Nephron (organoid): ENCODE data around the gene SYT6.

ENCODE experiments used
- H3K27ac Mint-ChIP-seq, 3 experiments: 2 replicates each; pipeline ENCODE4 v1.8.0; 2020; ENCODE audit warnings: mixed read lengths in 3 of 3, mild to moderate bottlenecking in 2 of 3, moderate library complexity in 1 of 3
- H3K27me3 Mint-ChIP-seq: 2 replicates; pipeline ENCODE4 v1.8.0; 2021; ENCODE audit warnings: low read depth, mild to moderate bottlenecking, moderate library complexity, mixed read lengths
- H3K36me3 Mint-ChIP-seq: 2 replicates; pipeline ENCODE4 v1.8.0; 2020; ENCODE audit warnings: low read depth, mixed read lengths
- H3K4me1 Mint-ChIP-seq: 2 replicates; pipeline ENCODE4 v1.8.0; 2020; ENCODE audit warnings: mixed read lengths
- H3K4me3 Mint-ChIP-seq, 3 experiments: 2 replicates each; pipeline ENCODE4 v1.8.0; 2020; ENCODE audit warnings: mild to moderate bottlenecking in 3 of 3, mixed read lengths in 3 of 3, moderate library complexity in 2 of 3
- H3K9me3 Mint-ChIP-seq: 2 replicates; pipeline ENCODE4 v1.8.0; 2020; ENCODE audit warnings: mixed read lengths
- CTCF ChIP-seq, 3 experiments: fragments of 200-600 bp; sonication (generic); IDR thresholded peaks; one replicate each; pipeline ENCODE4 v1.5.0; 2021; ENCODE audit warnings: antibody characterized with exemption in 3 of 3; ENCODE audit not compliant: unreplicated experiment in 3 of 3

SYT6 gene

GRCh38 chr1:114081437-114082303 lies 72.0 kb downstream of the SYT6 start:
- Mint-ChIP-seq H3K27ac (peak overlapping the region; percentile 51 to 75 (median 74)), H3K9me3 (peaks cover 3% of the 10 kb centered on the region), H3K4me3 (no peak overlapping the region), H3K4me1 (peaks cover 47% of the 10 kb centered on the region), H3K36me3 (no peaks in the 10 kb centered on the region), H3K27me3 (peaks cover 9% of the 10 kb centered on the region)
- no peak for TF ChIP-seq CTCF (IDR thresholded peaks at IDR 0.05; ENCODE audit: unreplicated experiment in 3 of 3)

- TF ChIP-seq CTCF (IDR thresholded peaks at IDR 0.05; ENCODE audit: unreplicated experiment in 3 of 3), result no peak
- Mint-ChIP-seq H3K4me1 (peaks cover 50% of the 10 kb centered on the region), H3K36me3 (no peaks in the 10 kb centered on the region), H3K4me3 (no peak overlapping the region), H3K27me3 (peaks cover 9% of the 10 kb centered on the region), H3K9me3 (peaks cover 3% of the 10 kb centered on the region), H3K27ac (peak overlapping the region; percentile 51 to 75 (median 74))
Measured at GRCh38 chr1:114080511-114081436, 72.9 kb downstream of the SYT6 start.

GRCh38 chr1:114079596-114080190 lies 74.0 kb downstream of the SYT6 start:
- Mint-ChIP-seq H3K4me1 (peaks cover 57% of the 10 kb centered on the region), H3K27ac (peak overlapping the region; percentile 26 to 44 (median 26)), H3K9me3 (peaks cover 3% of the 10 kb centered on the region), H3K4me3 (no peak overlapping the region), H3K27me3 (peaks cover 9% of the 10 kb centered on the region), H3K36me3 (no peaks in the 10 kb centered on the region)
- no peak for TF ChIP-seq CTCF (IDR thresholded peaks at IDR 0.05; ENCODE audit: unreplicated experiment in 3 of 3)

GRCh38 chr1:114078116-114078515 lies 75.6 kb downstream of the SYT6 start:
- Mint-ChIP-seq H3K27ac (no peak overlapping the region), H3K4me1 (peaks cover 50% of the 10 kb centered on the region), H3K27me3 (peaks cover 9% of the 10 kb centered on the region), H3K36me3 (no peaks in the 10 kb centered on the region), H3K9me3 (peaks cover 8% of the 10 kb centered on the region), H3K4me3 (no peak overlapping the region)
- TF ChIP-seq CTCF (IDR thresholded peaks at IDR 0.05; ENCODE audit: unreplicated experiment in 3 of 3), result no peak

GRCh38 chr1:114077188-114077587 lies 76.5 kb downstream of the SYT6 start:
- Mint-ChIP-seq H3K4me3 (no peak overlapping the region), H3K9me3 (peaks cover 11% of the 10 kb centered on the region), H3K27ac (no peak overlapping the region), H3K36me3 (no peaks in the 10 kb centered on the region), H3K4me1 (peaks cover 40% of the 10 kb centered on the region), H3K27me3 (peaks cover 9% of the 10 kb centered on the region)
- no peak for TF ChIP-seq CTCF (IDR thresholded peaks at IDR 0.05; ENCODE audit: unreplicated experiment in 3 of 3)
